Measurements from ENCODE around the gene SAMD9L.
A peak's percentile ranks its signal among the peaks of the same experiment; 100 is the strongest.
"Not testable (repeated sequence)": the region's sequence is repeated elsewhere in the genome, so short reads cannot be mapped to it uniquely, and the experiment has no call there.

Gene SAMD9L

GRCh38 chr7:93146036-93146435 lies 2.1 kb downstream of the SAMD9L start:
- no peak for DNase-seq (ENCODE audit: low read depth in 2 of 2)

DNA sequence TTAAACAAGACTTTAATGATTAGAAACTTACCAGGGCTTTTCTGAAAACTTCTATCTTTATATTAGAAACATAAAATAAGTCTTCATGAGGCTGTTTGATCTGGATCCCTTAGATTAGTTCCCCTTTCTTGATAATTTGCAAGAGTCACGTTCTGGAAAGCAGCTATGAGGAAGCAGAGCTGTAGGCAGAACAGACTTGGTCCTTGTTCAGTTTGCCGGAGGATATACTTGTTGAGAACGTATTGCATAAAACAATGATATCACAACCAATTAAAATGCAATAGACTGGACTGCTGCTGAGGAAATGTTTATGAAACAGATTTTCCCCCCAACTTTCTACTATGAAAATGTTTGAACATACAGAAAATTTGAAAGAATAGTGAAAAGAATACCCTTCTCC lies 2.8 kb downstream of the SAMD9L start:
- DNase-seq (ENCODE audit: low read depth in 2 of 2) = no peak

GRCh38 chr7:93142127-93142526 lies 6.1 kb downstream of the SAMD9L start:
- DNase-seq (ENCODE audit: low read depth in 2 of 2) = no peak

DNA sequence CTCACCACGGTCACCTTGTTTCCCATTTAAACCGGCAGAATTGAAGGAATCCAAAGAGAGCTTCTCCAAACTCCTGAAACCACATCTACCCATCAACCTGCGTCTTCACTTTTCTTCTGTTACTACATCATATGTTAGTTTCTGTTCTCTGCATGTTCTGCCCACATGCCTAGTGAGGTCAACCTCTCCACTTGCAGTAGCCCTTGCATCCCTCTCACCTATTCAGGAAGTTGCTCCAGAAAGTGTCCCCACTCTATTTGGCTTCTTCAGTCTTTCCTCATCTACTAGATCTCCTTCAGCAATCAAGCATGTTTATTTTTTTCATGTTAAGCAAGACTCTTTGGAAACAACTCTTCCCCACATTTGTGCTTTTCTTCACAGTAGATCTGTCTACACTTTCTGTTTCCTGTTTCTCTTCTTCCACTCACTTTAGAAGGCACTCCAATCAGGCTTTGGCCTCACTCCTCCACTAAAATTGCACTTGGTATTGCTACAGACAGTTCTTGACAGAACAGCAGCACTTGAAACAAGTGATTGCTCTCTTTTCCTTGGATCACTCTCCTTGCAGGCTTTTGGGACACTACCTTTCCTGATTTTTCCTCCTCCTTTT lies 7.5 kb downstream of the SAMD9L start:
- DNase-seq (ENCODE audit: low read depth in 2 of 2) = no peak

- DNase-seq (ENCODE audit: low read depth in 2 of 2) = no peak
Observed at GRCh38 chr7:93138576-93138975, 9.6 kb downstream of the SAMD9L start.

- DNase-seq (ENCODE audit: low read depth in 2 of 2) = no peak
Observed at GRCh38 chr7:93133005-93133404, 15.2 kb downstream of the SAMD9L start.

DNA sequence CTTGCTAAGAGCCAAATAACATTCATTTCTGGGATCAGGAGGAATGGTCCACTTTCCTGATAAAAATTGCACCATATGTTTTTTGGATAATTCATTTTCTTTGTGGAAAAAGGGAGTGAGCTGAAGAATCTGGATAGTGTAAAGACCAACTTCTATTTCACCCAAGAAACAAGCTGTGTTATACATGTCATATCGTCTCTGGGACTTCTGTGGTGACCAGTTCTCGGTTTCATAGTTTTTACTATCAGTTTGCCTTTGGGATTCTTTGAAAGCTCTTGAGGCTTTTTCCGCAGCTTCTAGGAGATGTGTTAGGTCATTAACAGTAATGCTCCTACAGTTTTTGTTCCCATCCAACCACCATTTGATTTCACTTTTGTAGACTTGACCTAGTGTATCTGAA lies 16.0 kb downstream of the SAMD9L start:
- no peak for DNase-seq (ENCODE audit: low read depth in 2 of 2)

DNA sequence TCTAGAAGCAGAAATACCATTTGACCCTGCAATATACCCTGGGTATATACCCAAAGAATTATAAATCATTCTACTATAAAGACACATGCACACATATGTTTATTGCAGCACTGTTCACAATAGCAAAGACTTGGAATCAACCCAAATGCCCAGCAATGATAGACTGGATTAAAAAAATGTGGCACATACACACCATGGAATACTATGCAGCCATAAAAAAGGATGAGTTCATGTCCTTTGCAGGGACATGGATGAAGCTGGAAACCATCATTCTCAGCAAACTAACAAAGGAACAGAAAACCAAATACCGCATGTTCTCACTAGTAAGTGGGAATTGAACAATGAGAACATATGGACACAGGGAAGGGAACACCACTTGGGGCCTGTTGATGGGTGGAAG lies 21.2 kb downstream of the SAMD9L start:
- not testable (repeated sequence) for DNase-seq (ENCODE audit: low read depth in 2 of 2)

- not testable (repeated sequence) for DNase-seq (ENCODE audit: low read depth in 2 of 2)
Observed at GRCh38 chr7:93123532-93123931, 24.7 kb downstream of the SAMD9L start.

GRCh38 chr7:93120592-93121549 lies 27.3 kb downstream of the SAMD9L start:
- DNase-seq (ENCODE audit: low read depth in 2 of 2) = no peak

DNA sequence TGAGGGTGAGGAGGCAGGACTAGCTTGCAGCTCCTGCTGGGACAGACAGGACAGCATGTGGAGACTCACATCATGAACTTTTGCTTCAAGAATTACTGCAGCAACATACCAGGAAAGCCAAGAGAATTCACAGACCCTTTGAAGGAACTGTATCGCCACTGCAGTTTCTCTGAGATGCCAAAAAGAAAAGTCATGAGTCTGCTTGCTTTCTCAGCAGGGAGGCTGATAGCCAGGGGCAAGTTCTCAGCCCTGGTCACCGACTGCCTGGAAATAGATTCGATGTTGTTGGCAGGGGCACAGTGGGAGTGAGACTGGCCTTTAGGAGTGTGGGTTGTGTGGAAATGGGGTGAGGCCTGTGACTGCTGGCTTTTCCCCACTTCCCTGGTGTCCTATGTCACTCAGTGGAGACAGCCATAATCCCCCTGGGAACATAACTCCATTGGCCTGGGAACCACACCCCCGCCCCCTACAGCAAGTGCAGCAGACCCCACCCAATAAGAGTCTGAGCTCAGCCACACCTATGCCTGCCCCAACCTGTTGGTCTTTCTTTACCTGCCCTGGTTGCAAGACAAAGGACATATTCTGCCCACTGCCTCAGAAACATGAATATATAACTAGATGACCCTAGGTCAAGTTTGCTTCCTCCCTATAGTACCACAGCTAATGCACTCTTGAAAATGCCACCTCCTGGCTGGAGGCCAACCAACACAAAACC lies 28.8 kb downstream of the SAMD9L start:
- DNase-seq (ENCODE audit: low read depth in 2 of 2) = no peak

- peak; percentile 54 to 55 for DNase-seq (ENCODE audit: low read depth in 2 of 2)
Observed at GRCh38 chr7:93117852-93118530, 30.2 kb downstream of the SAMD9L start, which contains the start of gene SAMD9. SAMD9 (minus strand) TSS chr7:93117979; CDS start chr7:93106097, 11,882 bp downstream.

DNA sequence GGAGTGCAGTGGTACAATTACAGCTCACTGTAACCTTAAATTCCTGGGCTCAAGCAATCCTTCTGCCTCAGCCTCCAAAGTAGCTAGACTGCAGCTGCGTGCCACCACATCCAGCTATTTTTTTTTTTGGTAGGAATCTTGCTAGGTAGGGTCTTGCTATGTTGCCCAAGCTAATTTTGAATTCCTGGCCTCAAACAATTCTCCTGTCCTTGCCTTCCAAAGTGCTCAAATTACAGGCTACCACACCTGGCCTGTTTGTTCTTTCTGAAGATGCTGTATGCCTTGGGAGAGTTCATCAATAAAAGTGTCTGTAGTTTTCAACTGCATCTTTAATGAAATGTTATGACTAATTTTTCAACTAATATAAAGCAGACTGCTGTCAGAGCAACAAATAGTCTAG lies 30.9 kb downstream of the SAMD9L start:
- DNase-seq (ENCODE audit: low read depth in 2 of 2) = no peak

GRCh38 chr7:93115796-93116195 lies 32.4 kb downstream of the SAMD9L start:
- no peak for DNase-seq (ENCODE audit: low read depth in 2 of 2)

GRCh38 chr7:93108003-93108402 lies 40.2 kb downstream of the SAMD9L start:
- DNase-seq (ENCODE audit: low read depth in 2 of 2) = no peak

DNA sequence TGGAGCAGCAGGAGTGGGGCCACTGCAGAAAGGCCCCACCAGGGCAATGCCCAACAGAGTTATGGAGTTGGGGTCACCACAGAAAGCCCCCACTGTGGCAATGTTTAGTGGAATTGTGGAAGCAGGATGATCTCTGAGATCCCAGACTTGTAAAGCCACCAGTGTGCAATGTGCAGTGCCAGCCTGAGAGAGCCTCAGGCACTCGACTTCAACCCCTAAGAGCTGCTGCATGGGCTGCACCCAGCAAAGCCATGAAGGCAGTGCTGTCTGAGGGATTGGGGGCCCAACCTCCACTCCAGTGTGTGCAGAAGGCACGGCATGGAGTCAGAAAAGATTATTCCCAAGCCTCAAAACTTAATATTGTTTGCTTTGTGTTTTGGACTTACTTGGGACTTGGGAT lies 50.8 kb downstream of the SAMD9L start:
- no peak for DNase-seq (ENCODE audit: low read depth in 2 of 2)

- DNase-seq (ENCODE audit: low read depth in 2 of 2) = peak in 1 of 2 experiments; percentile 8
Observed at GRCh38 chr7:93092757-93093370, 55.3 kb downstream of the SAMD9L start.
